Neuronal stem cell (in vitro differentiated cells): Measurements from ENCODE around the gene FAM53A.

Experiments
- DNase-seq: peaks from one replicate; pipeline ENCODE4 v3.0.0-alpha.2; 2013; ENCODE audit warnings: low spot score
- H2AFZ ChIP-seq: one replicate; pipeline ENCODE4 v1.6.1; 2013; ENCODE audit warnings: mild to moderate bottlenecking, low read length, inconsistent platforms
- H2AK5ac ChIP-seq: 2 replicates; pipeline ENCODE4 v1.6.1; 2013; ENCODE audit warnings: low read depth, mild to moderate bottlenecking, inconsistent platforms, low read length, moderate library complexity, mixed read lengths
- H2BK120ac ChIP-seq: 2 replicates; pipeline ENCODE4 v1.6.1; 2013; ENCODE audit warnings: low read depth, mild to moderate bottlenecking, inconsistent platforms, low read length, moderate library complexity, mixed read lengths
- H2BK12ac ChIP-seq: one replicate; pipeline ENCODE4 v1.6.1; 2013; ENCODE audit warnings: low read length, inconsistent platforms
- H2BK15ac ChIP-seq: 2 replicates; pipeline ENCODE4 v1.6.1; 2013; ENCODE audit warnings: mild to moderate bottlenecking, low read length, inconsistent platforms, mixed read lengths
- H2BK5ac ChIP-seq: one replicate; pipeline ENCODE4 v1.6.1; 2013; ENCODE audit warnings: inconsistent platforms, mild to moderate bottlenecking, low read length, moderate library complexity
- H3K14ac ChIP-seq: one replicate; pipeline ENCODE4 v1.6.1; 2013; ENCODE audit warnings: low read length, inconsistent platforms
- H3K18ac ChIP-seq: 2 replicates; pipeline ENCODE4 v1.6.1; 2013; ENCODE audit warnings: low read length, inconsistent platforms
- H3K23ac ChIP-seq: 2 replicates; pipeline ENCODE4 v1.6.1; 2013; ENCODE audit warnings: low read depth, mild to moderate bottlenecking, mixed read lengths, low read length, inconsistent platforms; ENCODE audit not compliant: poor library complexity
- H3K27ac ChIP-seq: replicated peaks from 3 replicates; pipeline ENCODE4 v1.5.1; 2013; ENCODE audit warnings: low read length, inconsistent platforms
- H3K27me3 ChIP-seq, 3 experiments: 2 replicates each; pipeline ENCODE4 v1.6.1; 2013; ENCODE audit warnings: low read length in 3 of 3, mild to moderate bottlenecking in 2 of 3, inconsistent platforms in 1 of 3, low read depth in 1 of 3, mixed read lengths in 1 of 3, moderate library complexity in 1 of 3; ENCODE audit not compliant: control insufficient read depth in 3 of 3, insufficient read depth in 3 of 3
- H3K36me3 ChIP-seq, 2 donors: replicated peaks in 1 of 2; 2 replicates each; pipeline ENCODE4 v1.6.1; 2013; ENCODE audit warnings: low read length in 2 of 2; ENCODE audit not compliant: control insufficient read depth in 2 of 2, insufficient read depth in 2 of 2
- H3K4ac ChIP-seq: 2 replicates; pipeline ENCODE4 v1.6.1; 2013; ENCODE audit warnings: inconsistent platforms, mild to moderate bottlenecking, low read length, moderate library complexity
- H3K4me1 ChIP-seq, 2 donors: 1 replicate in 1 of 2; 2 replicates in 1 of 2; pipeline ENCODE4 v1.6.1; 2013; ENCODE audit warnings: low read length in 2 of 2, low read depth in 1 of 2; ENCODE audit not compliant: control insufficient read depth in 2 of 2, insufficient read depth in 1 of 2
- H3K4me2 ChIP-seq: one replicate; pipeline ENCODE4 v1.6.1; 2013; ENCODE audit warnings: mild to moderate bottlenecking, low read length, inconsistent platforms; ENCODE audit not compliant: insufficient read depth, poor library complexity, severe bottlenecking
- H3K4me3 ChIP-seq, 2 donors: 2 replicates each; pipeline ENCODE4 v1.5.1; 2013; ENCODE audit warnings: low read length in 2 of 2, mild to moderate bottlenecking in 2 of 2, inconsistent platforms in 1 of 2, moderate library complexity in 1 of 2
- H3K79me1 ChIP-seq: one replicate; pipeline ENCODE4 v1.6.1; 2013; ENCODE audit warnings: low read depth, mild to moderate bottlenecking, inconsistent platforms, low read length, moderate library complexity
- H3K9ac ChIP-seq: one replicate; pipeline ENCODE4 v1.6.1; 2013; ENCODE audit warnings: mild to moderate bottlenecking, low read depth, low read length, inconsistent platforms; ENCODE audit not compliant: poor library complexity
- H3K9me3 ChIP-seq, 2 donors: replicated peaks in 1 of 2; 2 replicates each; pipeline versions ENCODE3 to v1.6.1; 2013; ENCODE audit warnings: low read length in 2 of 2, mild to moderate bottlenecking in 2 of 2, inconsistent platforms in 1 of 2, low read depth in 1 of 2, mixed read lengths in 1 of 2, moderate library complexity in 1 of 2; ENCODE audit not compliant: control insufficient read depth in 2 of 2, insufficient read depth in 1 of 2
- H4K8ac ChIP-seq: one replicate; pipeline ENCODE4 v1.6.1; 2013; ENCODE audit warnings: low read depth, mild to moderate bottlenecking, inconsistent platforms, low read length, moderate library complexity
- H4K91ac ChIP-seq: one replicate; pipeline ENCODE4 v1.6.1; 2013; ENCODE audit warnings: low read length, low read depth, mild to moderate bottlenecking, inconsistent platforms; ENCODE audit not compliant: poor library complexity
- WGBS, 2 donors: extraction: QIAGEN DNeasy Blood & Tissue Kit; methylation state at CpG; one replicate each; pipeline ENCODE4 v1.1.7; 2013; ENCODE audit warnings: missing lambda C conversion rate in 2 of 2, mixed read lengths in 1 of 2; ENCODE audit not compliant: insufficient read length in 2 of 2, insufficient replicate concordance in 1 of 2; ENCODE audit errors: extremely low coverage in 2 of 2; 5-methylcytosine and 5-hydroxymethylcytosine counted together

Gene FAM53A

DNA sequence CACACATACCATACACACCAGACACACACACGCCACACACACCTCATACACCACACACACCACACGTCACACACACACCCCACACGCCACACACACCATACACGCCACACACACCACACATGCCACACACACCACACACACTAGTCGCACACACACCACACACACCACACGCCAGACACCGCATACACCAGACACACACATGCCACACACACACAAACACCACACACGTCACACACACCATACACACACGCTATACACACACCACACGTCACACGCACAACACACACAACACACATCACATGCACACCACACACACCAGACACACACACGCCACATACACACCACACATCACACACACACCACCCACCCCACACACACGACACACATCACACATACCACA, 32.0 kb downstream of the FAM53A start:
- no peak overlapping the region for H2AFZ ChIP-seq
- peaks cover 0 to 2% of the 10 kb centered on the region in 2 donors for H3K36me3 ChIP-seq
- no peak for DNase-seq
- H4K8ac ChIP-seq: peak overlapping the region; percentile 65
- H3K4me1 ChIP-seq: peaks cover 0 to 4% of the 10 kb centered on the region in 2 donors
- H3K4me3 ChIP-seq: peak overlapping the region in 1 of 2 donors; percentile 58
- no peak overlapping the region for H2BK120ac ChIP-seq
- no peak overlapping the region for H2AK5ac ChIP-seq
- H3K27me3 ChIP-seq: peaks cover 0 to 8% (median 0%) of the 10 kb centered on the region in 3 experiments
- H3K14ac ChIP-seq: peak overlapping the region; percentile 100
- peak overlapping the region; percentile 28 for H3K18ac ChIP-seq
- peaks cover 0 to 12% of the 10 kb centered on the region in 2 donors for H3K9me3 ChIP-seq
- peak overlapping the region; percentile 63 for H3K9ac ChIP-seq
- H3K4ac ChIP-seq: peak overlapping the region; percentile 95
- no peak overlapping the region for H2BK5ac ChIP-seq
- H2BK12ac ChIP-seq: no peak overlapping the region
- no peak overlapping the region for H2BK15ac ChIP-seq
- WGBS, 2 donors: 100% methylated on average over 4 to 11 of the region's 13 CpGs
- peak overlapping the region; percentile 89 for H4K91ac ChIP-seq
- no peak overlapping the region for H3K4me2 ChIP-seq
- peak overlapping the region; percentile 96 for H3K23ac ChIP-seq
- no peak overlapping the region for H3K27ac ChIP-seq
- peaks cover 7% of the 10 kb centered on the region for H3K79me1 ChIP-seq

DNA sequence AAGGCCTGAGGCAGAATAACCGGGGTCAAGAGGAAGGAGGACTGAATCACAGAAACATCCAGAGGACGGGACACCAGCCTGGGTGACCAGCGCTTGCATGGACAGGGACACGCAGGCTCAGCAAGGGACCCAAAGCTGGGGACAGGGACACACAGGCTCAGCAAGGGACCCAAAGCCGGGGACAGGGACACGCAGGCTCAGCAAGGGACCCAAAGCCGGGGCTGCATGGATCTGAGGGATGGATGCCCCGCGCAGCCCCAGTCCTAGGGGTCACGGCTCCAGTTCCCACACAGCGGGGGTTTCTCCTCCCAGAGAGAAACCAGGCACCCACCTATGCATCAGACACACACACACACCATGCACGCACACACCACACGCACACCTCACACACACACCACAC, 32.5 kb downstream of the FAM53A start:
- H3K23ac ChIP-seq: peak overlapping the region; percentile 96
- WGBS, 2 donors: no CpG with 5 or more reads among the region's 13 CpGs
- DNase-seq: no peak
- H3K14ac ChIP-seq: peak overlapping the region; percentile 100
- no peak overlapping the region for H2BK5ac ChIP-seq
- H4K91ac ChIP-seq: peak overlapping the region; percentile 89
- H3K27me3 ChIP-seq: peaks cover 0 to 8% (median 0%) of the 10 kb centered on the region in 3 experiments
- peaks cover 7% of the 10 kb centered on the region for H3K79me1 ChIP-seq
- no peak overlapping the region for H3K27ac ChIP-seq
- H3K9ac ChIP-seq: peak overlapping the region; percentile 63
- H3K4me3 ChIP-seq: peak overlapping the region in 1 of 2 donors; percentile 58
- no peak overlapping the region for H2AFZ ChIP-seq
- no peak overlapping the region for H3K18ac ChIP-seq
- peaks cover 0 to 12% of the 10 kb centered on the region in 2 donors for H3K9me3 ChIP-seq
- no peak overlapping the region for H2BK15ac ChIP-seq
- no peak overlapping the region for H3K4me2 ChIP-seq
- H3K4me1 ChIP-seq: peaks cover 0 to 4% of the 10 kb centered on the region in 2 donors
- peaks cover 0 to 2% of the 10 kb centered on the region in 2 donors for H3K36me3 ChIP-seq
- H4K8ac ChIP-seq: peak overlapping the region; percentile 65
- H3K4ac ChIP-seq: no peak overlapping the region
- H2BK12ac ChIP-seq: peak overlapping the region; percentile 58
- H2AK5ac ChIP-seq: peak overlapping the region; percentile 61
- no peak overlapping the region for H2BK120ac ChIP-seq

DNA sequence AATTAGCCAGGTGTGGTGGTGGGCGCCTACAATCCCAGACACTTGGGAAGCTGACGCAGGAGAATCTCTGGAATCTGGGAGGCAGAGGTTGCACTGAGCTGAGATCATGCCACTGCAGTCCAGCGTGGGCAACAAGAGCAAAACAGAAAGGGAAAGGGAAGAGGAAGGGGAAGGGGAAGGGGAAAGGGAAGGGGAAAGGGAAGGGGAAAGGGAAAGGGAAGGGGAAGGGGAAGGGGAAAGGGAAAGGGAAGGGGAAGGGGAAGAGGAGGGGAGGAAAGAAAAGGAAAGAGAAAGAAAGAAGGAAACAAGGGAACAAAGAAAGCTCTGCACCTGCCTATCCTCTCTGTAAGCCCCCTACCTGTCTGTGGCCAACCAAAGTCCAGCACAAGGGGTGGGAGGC, 35.2 kb downstream of the FAM53A start:
- H3K4me1 ChIP-seq: peaks cover 7 to 15% of the 10 kb centered on the region in 2 donors
- no peak overlapping the region for H3K23ac ChIP-seq
- H2BK12ac ChIP-seq: no peak overlapping the region
- H3K14ac ChIP-seq: no peak overlapping the region
- H2BK120ac ChIP-seq: no peak overlapping the region
- peaks cover 0 to 12% of the 10 kb centered on the region in 2 donors for H3K9me3 ChIP-seq
- H3K4ac ChIP-seq: no peak overlapping the region
- H3K4me3 ChIP-seq: no peak overlapping the region
- no peak overlapping the region for H2BK15ac ChIP-seq
- H4K8ac ChIP-seq: no peak overlapping the region
- WGBS, 2 donors: no CpG with 5 or more reads among the region's 3 CpGs
- peaks cover 8% of the 10 kb centered on the region for H3K79me1 ChIP-seq
- peaks cover 0 to 2% of the 10 kb centered on the region in 2 donors for H3K36me3 ChIP-seq
- H2AK5ac ChIP-seq: no peak overlapping the region
- H2AFZ ChIP-seq: no peak overlapping the region
- H3K9ac ChIP-seq: no peak overlapping the region
- H3K27ac ChIP-seq: no peak overlapping the region
- no peak overlapping the region for H2BK5ac ChIP-seq
- DNase-seq: no peak
- no peak overlapping the region for H3K18ac ChIP-seq
- no peak overlapping the region for H3K4me2 ChIP-seq
- H3K27me3 ChIP-seq: peaks cover 0 to 8% (median 0%) of the 10 kb centered on the region in 3 experiments
- H4K91ac ChIP-seq: no peak overlapping the region

DNA sequence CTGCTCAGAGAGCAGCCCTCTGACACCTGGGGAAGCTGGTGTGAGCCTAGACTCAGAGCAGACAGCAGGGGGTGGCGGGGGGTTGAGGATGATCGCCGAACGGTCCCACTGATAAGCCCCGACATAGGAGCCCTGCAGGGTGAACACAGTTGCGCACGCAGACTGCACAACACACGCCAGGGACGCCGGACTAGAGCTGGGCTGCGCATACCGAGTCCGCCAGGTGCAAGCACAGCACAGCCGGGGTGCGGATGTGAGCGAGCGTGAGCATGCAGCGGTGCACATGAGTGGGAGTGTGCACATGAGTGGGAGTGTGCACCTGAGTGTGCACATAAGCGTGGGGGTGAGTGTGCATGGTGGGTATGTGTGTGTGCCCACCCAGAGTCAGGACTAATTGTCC, 36.7 kb downstream of the FAM53A start:
- peak overlapping the region; percentile 54 for H3K9ac ChIP-seq
- H4K8ac ChIP-seq: no peak overlapping the region
- H2AFZ ChIP-seq: no peak overlapping the region
- no peak overlapping the region for H2BK12ac ChIP-seq
- no peak overlapping the region for H3K23ac ChIP-seq
- H3K4me1 ChIP-seq: peaks cover 7 to 15% of the 10 kb centered on the region in 2 donors
- no peak overlapping the region for H3K4me2 ChIP-seq
- H3K4me3 ChIP-seq: no peak overlapping the region
- peaks cover 4% of the 10 kb centered on the region for H3K79me1 ChIP-seq
- no peak for DNase-seq
- peak overlapping the region; percentile 53 for H3K18ac ChIP-seq
- no peak overlapping the region for H2AK5ac ChIP-seq
- H3K27ac ChIP-seq: no peak overlapping the region
- H2BK5ac ChIP-seq: no peak overlapping the region
- H3K4ac ChIP-seq: no peak overlapping the region
- no peak overlapping the region for H4K91ac ChIP-seq
- H3K9me3 ChIP-seq: peaks cover 0 to 7% of the 10 kb centered on the region in 2 donors
- peaks cover 0 to 2% of the 10 kb centered on the region in 2 donors for H3K36me3 ChIP-seq
- no CpG with 5 or more reads among the region's 19 CpGs for WGBS, 2 donors
- H2BK120ac ChIP-seq: no peak overlapping the region
- H3K27me3 ChIP-seq: peaks cover 0 to 4% (median 0%) of the 10 kb centered on the region in 3 experiments
- no peak overlapping the region for H3K14ac ChIP-seq
- no peak overlapping the region for H2BK15ac ChIP-seq
